EH (cell line): ENCODE measurements around the gene MEGF11.
"Not testable (repeated sequence)": the region's sequence is repeated elsewhere in the genome, so short reads cannot be mapped to it uniquely, and the experiment has no call there.

ENCODE experiments used
- DNase-seq: peaks from one replicate; pipeline ENCODE4 v3.0.0-alpha.2; 2015; ENCODE audit warnings: low read depth

The MEGF11 gene

GRCh38 chr15:65883571-65883970 lies 370.0 kb downstream of the MEGF11 start:
- DNase-seq = no peak

DNA sequence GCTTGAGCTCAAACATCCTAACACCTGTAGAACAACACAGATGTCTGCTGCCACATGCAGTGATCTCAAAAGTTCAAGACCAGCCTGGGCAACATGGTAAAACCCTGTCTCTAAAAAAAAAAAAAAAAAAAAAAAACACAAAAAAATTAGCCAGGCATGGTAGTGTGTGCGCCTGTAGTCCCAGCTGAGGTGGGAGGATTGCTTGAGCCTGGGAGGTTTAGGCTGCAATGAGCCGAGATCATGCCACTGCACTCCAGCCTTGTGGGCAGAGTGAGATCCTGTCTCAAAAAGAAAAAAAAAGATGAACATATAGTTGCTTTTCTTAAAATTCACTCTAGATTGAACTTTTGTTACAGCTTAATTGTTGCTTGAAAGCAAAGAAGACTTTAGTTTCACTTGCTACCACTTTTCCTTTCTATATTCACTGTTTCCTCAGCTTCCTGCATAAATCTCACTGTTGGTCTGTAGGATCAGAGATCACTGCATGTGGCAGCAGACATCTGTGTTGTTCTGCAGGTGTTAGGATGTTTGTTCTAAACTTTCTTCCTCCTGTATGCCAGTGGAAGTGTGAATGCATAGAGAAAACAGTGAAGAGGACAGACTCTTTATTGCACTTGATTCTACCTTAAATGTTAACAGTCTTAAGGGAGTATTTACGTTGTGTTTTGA lies 371.6 kb downstream of the MEGF11 start:
- no peak for DNase-seq

GRCh38 chr15:65877749-65878148 lies 375.8 kb downstream of the MEGF11 start:
- no peak for DNase-seq

DNA sequence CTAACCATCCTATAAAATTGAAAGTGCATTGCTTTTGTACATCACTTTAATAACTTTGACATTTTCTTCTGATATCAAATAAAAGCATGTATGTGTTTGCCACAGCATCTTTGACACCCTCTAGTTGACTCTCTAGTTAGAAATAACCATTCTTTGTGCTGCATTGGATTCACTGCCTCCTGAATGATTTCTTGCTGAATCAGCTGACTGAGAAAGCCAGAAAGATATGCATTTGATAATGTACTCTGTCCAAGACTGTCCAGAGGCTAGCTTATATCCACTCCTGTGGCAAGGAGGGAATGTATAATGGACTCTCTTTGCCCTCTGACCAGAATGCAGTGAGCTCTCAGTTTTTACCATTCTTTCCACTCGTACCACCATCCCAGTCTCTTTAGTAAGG lies 378.1 kb downstream of the MEGF11 start:
- DNase-seq = no peak

DNA sequence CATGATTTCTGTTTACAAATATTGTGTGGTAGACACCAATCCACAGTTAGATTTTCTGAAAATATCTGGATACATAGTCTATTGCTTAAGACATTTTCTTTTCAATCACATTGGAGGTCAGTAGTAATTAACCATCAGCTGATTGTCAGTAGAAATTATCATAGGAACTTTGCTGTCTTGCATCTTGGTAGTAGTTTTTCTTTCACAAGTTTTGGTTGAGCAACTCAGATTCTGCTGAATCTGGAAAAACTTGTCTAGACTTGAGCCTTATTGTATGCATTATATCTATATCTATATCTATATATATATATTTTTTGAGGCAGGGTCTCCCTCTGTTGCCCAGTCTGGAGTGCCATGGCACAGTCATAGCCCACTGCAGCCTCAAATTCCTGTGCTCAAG lies 380.3 kb downstream of the MEGF11 start:
- DNase-seq = no peak

GRCh38 chr15:65872596-65872995 lies 381.0 kb downstream of the MEGF11 start:
- peak; percentile 36 for DNase-seq

DNA sequence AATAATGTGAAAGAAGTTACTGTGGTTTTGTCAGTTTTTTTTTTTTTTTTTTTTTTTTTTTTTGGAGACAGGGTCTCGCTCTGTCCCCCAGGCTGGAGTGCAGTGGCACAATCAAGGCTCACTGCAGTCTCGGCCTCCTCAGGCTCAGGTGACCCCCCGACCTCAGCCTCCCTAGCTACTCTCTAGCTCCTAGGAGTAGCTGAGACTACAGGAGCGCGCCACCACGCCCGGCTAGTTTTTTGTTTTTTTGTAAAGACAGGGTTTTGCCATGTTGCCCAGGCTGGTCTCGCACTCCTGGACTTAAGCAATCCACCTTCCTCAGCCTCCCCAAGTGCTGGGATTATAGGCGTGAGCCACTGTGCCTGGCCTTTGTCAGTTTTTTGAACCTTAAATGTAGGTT lies 381.7 kb downstream of the MEGF11 start:
- not testable (repeated sequence) for DNase-seq

- DNase-seq = peak; percentile 52
These were observed 382.5 kb downstream of the MEGF11 start for GRCh38 chr15:65870889-65871533.

GRCh38 chr15:65869954-65870871 lies 383.3 kb downstream of the MEGF11 start:
- DNase-seq = peak; percentile 52

DNA sequence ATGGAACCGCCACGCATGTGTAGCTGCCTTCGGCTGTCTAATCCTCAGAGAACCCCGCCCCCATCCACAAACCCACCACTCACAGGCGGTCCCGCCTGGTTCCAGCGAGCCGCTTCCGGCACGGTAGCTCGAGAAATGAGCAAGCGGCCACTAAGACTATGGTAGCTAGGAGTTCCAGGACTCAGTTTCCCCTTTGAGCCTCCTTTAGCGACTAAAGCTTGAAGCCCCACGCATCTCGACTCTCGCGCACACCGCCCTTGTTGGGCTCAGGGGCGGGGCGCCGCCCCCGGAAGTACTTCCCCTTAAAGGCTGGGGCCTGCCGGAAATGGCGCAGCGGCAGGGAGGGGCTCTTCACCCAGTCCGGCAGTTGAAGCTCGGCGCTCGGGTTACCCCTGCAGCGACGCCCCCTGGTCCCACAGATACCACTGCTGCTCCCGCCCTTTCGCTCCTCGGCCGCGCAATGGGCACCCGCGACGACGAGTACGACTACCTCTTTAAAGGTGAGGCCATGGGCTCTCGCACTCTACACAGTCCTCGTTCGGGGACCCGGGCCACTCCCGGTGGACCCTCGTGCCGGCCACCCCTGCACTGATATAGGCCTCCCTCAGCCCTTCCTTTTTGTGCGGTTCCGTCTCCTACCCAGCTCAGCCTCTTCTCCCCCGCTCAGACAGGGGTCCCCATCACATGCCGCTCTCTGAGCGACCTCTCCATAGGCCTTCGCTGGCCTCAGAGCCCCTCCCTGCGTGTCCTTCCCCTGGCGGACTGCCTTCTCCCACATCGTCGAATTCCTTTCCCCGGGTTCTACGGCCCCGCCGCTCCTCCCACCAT lies 384.2 kb downstream of the MEGF11 start, which contains the start of gene RAB11A:
RAB11A (plus strand) TSS at position 366 of the 828 bp plus-strand sequence; CDS start at position 461, 95 bp downstream.
- peak; percentile 97 for DNase-seq

GRCh38 chr15:65868546-65869125 lies 384.9 kb downstream of the MEGF11 start:
- no peak for DNase-seq

GRCh38 chr15:65867933-65868332 lies 385.6 kb downstream of the MEGF11 start:
- not testable (repeated sequence) for DNase-seq

- DNase-seq = no peak
These were observed 386.3 kb downstream of the MEGF11 start for GRCh38 chr15:65867244-65867643.

DNA sequence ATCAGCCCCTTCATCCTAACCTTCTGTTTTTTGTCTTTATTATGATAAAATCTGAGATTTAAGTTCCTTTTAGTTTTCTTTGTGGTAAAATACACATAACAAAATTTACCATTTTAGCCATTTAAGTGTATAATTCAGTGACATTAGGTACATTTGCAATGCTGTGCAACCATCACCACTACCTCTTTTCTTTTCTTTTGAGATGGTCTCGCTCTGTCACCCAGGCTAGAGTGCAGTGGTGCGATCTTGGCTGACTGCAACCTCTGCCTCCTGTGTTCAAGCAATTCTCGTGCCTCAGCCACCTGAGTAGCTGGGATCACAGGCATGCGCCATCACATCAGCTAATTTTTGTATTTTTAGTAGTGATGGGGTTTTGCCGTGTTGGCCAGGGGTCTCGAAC lies 390.4 kb downstream of the MEGF11 start:
- DNase-seq = no peak

GRCh38 chr15:65862682-65863081 lies 390.9 kb downstream of the MEGF11 start:
- DNase-seq = peak; percentile 73

GRCh38 chr15:65857718-65858402 lies 395.7 kb downstream of the MEGF11 start:
- no peak for DNase-seq

DNA sequence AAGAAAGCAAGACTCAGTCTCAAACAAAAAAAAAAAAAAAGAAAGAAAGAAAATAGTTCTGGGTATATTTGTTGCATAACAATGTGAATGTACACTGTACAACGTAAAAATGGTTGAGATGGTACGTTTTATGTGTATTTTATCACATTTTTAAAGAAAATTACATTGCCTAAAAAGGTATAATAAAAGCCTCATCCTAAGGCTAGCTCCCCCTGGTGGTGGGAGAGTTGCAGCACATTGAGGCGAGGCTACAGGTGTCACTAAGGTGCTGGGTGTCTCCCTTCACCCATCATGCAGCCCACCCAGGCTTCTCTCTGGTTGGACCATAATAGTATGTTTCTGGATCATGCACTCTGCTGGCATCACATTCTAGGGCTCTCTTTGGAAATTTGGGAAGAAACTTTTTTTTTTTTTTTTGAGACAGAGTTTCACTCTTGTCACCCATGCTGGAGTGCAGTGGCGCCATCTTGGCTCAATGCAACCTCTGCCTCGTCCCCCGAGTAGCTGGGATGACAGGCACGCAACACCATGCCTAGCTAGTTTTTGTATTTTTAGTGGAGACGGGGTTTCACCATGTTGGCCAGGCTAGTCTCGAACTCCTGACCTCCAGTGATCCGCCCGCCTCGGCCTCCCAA lies 396.6 kb downstream of the MEGF11 start:
- DNase-seq = peak; percentile 66

- DNase-seq = no peak
These were observed 401.6 kb downstream of the MEGF11 start for GRCh38 chr15:65851981-65852380.

- no peak for DNase-seq
These were observed 405.6 kb downstream of the MEGF11 start for GRCh38 chr15:65847989-65848388.

DNA sequence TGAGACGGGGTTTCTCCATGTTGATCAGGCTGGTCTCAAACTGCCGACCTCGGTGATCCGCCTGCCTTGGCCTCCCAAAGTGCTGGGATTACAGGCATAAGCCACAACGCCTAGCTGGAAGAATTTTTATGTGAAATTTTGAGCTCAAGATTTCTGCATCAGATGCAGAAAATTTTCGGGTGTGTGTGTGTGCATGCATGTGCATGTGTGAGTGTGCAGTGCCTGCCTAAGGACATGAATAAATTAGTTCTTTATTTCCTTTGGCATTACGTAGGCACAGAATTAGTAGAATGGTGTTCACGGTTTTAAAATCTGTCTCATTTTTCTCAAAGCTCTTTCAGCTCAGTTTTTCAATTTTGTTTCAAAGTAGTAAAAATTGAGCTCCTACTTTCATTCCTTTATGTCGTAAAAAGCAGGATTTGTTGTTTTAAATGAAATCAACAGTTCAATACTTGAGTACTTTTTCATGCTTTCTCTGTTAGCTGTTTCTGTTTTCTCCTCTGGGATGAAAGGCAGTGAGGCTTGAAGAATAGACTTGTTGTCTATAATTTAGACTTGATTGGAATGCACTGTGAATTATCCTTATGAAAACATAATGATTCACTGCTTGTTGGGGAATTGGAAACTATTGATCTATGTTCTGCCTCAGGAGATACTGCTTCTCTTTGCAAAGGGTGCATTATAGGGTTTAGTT lies 407.6 kb downstream of the MEGF11 start:
- DNase-seq = no peak
